GM04504 (cell line): Measurements from ENCODE around the gene RPS5.
A peak's percentile ranks its signal among the peaks of the same experiment; 100 is the strongest.
"Not testable (repeated sequence)": the region's sequence is repeated elsewhere in the genome, so short reads cannot be mapped to it uniquely, and the experiment has no call there.

ENCODE experiments used
- DNase-seq: peaks from one replicate; pipeline ENCODE4 v3.0.0-alpha.2; 2012; ENCODE audit warnings: low read depth

RPS5 gene

DNA sequence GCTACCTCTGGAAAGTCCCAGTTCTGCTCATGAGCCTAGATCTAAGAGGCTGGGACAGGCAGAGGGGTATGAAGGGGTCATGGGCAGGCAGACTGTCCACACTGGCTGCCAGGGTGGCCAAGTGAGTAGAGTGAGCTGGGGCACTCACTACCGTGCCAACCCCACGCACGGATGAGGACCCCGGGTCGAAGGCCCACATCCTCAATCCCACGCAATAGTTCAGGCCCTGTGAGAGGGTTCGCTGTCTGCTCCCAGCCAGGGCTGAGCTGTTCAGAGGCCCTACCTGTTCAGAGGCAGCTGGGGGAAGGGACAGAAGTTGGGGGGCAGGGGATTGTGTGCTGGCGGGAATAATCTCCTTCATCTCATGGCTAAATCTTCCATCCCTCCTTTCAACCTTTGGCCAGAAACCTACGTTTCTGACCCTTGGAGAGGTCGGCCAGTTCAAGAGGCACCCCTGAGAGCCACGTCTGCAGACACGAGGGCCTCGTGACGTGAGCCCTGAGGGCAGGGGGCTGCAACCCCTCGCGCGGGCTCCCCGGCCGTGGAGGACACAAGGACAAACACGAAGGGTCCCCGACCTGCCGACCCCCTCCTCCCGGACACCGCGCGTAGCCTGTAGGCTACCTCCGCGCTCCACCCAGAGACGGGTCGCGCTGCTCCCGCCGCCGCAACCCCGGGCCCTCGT, 1.0 kb upstream of the RPS5 start:
- DNase-seq = no peak

DNA sequence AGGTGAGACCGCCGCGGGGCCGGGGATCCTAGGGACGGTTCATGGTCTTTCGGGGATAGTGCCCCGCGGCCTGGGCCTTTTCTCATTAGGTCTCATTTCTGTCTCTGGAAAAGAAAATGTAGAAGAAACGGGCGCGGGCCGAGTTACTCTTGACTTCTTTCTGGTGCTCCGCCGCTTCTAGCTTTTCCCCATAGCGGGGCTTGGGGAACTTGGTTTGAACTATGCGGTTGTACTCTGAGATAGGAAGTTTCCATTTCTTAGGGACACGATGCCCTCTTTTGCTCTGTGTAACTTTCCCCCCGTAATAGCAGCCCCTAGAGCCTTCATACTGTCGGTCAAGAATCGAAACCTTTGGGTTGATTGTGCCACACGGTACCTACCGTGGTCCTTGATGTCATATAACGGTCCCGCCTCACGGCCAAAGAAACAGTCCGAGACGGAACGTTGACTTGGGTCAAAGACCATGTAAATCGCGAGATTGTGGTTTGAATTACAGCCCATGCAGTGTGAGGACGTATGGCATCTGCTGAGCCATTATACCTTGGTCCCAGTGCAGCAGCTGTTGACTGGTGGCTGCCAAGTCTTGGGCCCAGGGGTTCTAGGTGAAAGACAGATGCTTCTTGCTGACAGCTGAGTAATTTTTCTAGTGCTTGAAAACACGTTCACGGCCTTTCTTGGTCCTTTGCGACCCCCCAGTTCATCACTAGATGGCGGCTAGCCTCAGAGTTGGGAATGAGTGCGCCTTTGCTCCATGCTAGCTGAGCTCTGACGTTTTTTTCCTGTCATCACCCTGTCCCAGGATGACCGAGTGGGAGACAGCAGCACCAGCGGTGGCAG, 487 bp downstream of the RPS5 start:
- no peak for DNase-seq

DNA sequence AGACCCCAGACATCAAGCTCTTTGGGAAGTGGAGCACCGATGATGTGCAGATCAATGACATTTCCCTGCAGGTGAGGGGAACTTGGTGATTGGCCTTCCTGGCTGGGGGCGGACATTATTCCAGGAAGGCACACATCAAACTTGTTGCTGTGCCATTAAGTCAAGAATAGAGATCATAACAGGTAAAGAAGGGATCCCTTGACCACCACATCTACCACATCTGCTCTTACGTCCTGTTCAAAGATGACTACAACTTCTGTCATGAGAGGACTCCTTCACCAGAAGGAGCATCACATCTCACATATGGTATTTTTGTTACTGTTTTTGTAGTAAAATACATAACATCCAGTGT, 1.1 kb downstream of the RPS5 start:
- no peak for DNase-seq

DNA sequence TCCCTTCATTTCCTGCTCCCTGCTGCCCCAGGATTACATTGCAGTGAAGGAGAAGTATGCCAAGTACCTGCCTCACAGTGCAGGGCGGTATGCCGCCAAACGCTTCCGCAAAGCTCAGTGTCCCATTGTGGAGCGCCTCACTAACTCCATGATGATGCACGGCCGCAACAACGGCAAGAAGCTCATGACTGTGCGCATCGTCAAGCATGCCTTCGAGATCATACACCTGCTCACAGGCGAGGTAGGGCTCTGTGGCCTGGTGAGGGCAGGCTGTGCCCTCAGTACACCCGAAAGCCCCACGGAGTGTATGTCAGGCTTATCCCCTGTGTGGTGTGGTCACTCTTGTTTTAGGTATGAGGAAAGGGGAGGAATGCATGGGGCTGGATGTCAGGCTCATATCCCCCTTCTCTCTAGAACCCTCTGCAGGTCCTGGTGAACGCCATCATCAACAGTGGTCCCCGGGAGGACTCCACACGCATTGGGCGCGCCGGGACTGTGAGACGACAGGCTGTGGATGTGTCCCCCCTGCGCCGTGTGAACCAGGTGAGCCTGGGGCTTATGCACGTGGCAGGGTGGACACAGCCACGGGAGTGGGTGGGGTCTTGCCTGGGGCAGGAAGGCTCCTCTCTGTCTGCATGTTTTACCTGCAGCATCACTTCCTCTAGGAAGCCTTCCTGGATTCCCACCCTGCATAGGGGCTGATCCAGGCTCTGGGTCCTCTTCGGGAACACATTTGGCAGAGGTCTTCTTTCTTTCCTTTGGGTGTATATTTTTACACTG, 6.1 kb downstream of the RPS5 start:
- DNase-seq = no peak

DNA sequence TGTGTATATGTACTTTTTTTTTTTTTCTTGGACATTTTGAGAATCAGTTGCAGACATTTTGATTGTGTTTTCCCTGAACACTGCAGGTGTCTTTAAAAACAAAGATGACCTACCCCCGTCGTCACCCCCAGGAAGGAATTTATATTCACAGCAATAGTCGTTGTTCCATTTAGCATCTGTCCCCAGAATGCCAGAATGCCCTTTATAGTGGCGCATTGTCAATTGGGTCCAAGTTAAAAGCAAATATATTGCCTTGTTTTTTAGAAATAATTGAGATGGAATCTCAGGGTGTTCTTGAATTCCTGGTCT, 6.6 kb downstream of the RPS5 start:
- no peak for DNase-seq

DNA sequence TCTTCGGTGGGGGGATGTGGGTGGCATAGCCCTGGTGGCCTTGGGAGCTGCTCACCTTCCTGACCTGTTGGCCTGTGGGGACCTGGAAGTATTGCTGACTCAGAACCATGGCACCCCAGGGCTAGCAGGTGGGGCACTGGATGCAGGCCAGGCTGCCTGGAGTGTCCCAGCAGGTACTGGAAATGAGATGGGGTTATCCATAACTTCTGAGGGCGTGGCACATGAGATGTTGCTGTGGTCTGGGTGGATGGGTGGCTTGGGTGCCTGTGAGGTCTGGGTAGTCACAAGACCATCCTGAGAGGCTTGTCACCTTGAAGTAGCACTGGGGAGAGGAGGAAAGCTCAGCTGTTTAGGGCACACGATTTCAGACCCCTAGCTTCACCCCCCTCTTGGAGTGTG, 7.8 kb downstream of the RPS5 start:
- DNase-seq = no peak

DNA sequence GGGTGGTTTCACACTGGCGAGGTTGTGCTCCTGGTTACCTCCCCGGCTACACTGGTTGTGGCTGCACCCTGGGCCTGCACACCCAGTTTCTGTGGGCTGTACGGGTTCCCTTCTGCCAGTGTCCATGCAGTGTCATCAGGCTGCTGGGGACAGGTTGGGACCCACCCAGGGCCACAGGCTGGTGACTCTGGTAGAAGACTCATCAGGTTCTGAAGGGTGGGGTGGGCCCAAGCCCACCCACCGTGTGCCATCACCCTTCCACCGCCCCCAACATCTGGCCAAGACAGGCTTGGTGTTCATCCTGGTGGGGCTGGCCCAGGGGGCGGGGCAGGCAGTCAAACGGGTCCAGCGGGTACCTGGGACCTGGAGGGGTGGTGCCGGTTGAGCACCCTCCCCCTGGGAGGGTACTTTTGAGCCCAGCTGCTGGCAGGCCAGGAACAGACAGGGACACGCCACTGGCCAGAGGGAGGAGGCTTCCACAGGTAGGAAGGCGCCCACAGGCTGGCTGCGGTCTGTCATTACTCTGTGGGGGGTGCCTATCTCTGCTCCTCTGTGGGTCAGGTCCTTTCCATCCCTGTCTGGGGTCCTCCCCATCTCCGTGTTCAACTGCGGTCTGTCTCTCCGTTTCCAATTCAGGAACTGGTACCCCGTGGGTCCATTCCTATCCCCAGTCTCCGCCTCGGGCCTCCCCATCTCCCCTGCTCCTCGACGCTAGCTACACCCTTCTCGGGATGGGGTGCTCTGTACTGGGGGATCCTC, 8.3 kb downstream of the RPS5 start, which contains the start of gene RNF225:
TSS of gene RNF225 (plus strand) at position 437 of the 759 bp plus-strand sequence. CDS start 434 bp downstream, outside the sequence.
- no peak for DNase-seq

DNA sequence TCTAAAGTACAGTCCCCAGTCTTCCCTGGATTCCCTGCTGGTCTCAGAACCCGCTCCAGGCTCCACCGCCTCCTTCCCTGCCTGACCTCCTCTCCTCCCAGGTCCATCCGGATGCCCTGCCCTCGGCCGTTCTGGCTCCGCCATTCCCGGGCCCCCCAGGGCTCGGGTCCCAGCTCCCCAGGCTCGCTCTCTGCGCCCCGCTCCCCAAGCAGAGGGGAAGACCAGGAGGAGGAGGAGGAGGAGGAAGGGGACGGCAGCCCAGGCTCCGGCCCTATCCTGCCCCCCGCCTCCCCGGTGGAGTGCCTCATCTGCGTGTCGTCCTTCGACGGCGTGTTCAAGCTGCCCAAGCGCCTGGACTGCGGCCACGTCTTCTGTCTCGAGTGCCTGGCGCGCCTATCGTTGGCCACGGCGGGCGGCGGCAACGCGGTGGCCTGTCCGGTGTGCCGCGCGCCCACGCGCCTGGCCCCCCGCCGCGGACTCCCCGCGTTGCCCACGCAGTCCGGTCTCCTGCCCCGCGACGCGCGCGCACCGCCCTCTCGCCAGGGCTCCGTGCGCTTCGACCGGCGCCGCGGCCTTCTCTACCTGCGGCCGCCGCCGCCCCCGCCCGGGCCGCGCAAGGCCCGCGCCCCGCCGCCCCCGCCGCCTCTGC, 9.0 kb downstream of the RPS5 start:
- no peak for DNase-seq

DNA sequence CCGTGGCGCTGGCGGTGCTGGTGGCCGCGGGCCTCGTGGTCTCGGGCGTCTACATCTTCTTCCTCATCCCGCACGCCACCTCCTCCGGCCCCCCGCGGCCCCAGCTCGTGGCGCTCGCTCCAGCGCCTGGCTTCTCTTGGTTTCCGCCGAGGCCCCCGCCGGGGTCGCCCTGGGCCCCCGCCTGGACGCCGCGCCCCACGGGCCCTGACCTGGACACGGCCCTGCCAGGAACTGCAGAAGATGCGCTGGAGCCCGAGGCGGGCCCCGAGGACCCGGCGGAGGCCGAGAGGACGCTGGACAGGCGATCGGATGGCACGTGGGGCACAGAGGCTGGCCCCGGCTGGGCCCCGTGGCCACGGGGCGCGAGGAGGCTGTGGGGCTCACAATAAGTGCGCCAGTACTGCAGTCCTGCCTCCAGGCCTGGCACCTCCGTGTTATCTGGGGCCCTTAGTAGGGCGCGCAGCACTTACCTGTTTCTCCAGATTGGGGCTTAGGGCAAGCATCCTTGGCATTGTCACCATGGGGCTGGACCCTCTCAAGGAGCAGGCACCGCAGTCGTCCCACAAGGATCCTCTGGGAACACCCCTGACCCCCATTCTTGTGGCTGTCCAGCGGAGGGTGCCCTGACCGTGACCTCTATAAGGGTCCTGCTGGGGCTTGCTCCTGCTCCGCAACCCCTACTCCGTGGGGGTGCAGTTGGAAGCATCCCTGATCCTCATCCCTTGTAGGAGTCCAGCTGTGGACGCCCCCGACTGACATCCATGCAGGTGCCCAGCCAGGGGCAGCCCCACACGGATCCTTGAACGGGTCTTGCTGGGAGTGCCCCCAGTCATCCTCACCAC, 9.8 kb downstream of the RPS5 start:
- no peak for DNase-seq

DNA sequence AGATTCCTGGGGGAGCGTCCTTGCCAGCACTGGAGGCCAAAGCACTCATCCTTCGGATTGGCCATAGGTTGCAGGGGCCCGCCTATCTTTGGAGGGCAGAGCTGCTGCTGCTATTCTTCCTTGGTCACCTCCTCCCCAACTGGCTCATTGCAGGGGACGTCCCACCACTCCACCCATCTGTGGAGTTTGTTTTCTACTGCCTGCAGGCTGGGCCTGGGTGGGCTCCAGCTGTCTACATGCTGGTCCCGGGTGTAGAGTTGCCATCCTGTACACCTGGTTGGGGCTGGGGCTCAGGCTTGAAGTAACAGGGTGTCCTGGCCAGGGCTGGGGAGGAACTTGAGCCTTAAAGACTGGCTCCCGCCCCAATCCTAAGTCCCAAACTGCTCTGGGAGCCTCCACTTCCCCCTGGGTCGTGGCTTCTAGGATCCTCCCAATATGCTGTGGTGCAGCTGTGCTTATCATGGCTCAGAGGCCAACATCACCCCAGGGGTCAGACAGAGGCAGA, 10.5 kb downstream of the RPS5 start:
- DNase-seq = no peak

DNA sequence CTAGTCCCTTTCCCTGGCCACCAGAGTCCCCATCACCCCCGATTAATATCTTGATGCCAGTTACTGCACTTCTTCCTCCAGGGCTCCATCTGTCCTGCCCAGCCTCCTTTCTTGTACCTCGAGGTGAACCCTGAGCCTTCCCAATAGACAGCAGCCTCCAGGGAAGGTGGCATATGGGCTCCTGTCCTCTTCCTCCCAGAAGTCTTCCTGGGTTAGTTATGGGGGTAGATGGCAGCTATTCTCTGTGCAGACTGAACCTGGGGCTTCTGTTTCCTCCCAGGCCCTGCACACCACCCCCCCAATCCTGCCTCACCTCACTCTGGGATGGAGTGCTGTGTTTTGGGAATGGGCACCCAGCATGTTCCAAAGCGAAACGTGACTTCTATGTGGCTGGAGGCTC, 11.0 kb downstream of the RPS5 start:
- DNase-seq = no peak

DNA sequence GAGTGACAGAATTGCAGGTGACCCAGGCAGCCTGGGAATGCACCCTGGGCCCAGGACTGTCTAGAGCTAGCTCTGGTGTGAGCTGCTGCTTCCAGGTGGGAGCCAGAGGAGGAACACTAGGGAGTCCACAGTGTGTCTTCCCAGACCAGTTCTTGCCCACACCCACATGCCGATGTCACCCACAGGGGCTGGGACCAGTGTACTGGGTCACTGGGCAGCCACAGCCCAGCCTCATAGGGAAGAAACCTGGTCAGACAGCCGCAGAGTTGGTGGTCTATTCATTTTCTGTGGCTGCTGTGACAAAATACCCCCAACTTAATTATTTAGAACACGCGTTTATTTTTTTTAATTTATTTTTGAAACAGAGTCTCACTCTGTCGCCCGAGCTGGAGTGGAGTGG, 11.5 kb downstream of the RPS5 start:
- no peak for DNase-seq

DNA sequence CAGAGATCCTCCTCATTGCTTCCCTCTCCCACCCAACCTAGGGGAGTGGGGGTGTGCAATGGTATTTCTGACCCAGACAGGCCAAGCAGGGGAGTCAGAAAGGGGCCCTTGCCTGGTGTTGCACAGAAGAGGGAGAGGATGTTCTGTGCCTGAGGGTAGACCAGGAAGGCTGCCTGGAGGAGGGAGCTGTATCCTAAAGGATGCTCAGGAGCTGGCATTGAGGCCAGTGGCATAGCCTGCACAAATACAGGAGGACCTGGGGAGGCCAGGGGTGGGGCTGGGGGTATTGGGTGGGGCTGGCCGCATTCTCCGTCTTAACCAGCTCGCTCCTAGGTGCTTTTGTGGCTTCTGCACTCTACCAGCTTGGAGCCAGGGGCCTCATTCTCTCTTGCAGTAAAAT, 12.8 kb downstream of the RPS5 start:
- no peak for DNase-seq

DNA sequence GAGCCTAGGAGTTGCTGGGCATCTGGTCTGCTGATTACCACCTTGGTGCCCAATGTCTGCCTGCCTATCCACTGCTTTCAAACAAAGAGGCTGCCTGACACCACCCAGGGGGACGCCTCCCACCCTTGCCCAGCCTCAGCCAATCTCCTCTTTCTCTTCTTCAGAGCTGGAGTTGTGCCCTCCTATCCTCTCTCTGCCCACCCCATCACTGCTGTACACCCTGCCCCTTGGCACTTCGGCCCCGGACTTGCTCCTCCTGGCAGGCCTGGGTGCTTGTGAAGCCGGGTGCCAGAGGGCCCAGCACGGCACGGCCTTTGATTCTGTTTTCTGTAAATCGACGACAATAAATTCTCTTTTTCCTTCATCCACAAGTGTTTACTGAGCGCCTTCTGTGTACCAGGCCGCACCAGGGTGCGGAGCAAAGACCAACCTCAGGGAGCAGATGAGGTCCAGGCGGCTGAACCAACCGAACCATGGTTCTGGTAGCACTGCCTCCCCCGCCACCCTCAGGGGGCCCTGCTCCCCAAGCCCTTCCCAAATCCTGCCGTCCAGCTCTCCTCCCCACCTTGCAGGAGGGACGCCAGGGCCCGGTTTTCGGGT, 13.3 kb downstream of the RPS5 start:
- DNase-seq = no peak

DNA sequence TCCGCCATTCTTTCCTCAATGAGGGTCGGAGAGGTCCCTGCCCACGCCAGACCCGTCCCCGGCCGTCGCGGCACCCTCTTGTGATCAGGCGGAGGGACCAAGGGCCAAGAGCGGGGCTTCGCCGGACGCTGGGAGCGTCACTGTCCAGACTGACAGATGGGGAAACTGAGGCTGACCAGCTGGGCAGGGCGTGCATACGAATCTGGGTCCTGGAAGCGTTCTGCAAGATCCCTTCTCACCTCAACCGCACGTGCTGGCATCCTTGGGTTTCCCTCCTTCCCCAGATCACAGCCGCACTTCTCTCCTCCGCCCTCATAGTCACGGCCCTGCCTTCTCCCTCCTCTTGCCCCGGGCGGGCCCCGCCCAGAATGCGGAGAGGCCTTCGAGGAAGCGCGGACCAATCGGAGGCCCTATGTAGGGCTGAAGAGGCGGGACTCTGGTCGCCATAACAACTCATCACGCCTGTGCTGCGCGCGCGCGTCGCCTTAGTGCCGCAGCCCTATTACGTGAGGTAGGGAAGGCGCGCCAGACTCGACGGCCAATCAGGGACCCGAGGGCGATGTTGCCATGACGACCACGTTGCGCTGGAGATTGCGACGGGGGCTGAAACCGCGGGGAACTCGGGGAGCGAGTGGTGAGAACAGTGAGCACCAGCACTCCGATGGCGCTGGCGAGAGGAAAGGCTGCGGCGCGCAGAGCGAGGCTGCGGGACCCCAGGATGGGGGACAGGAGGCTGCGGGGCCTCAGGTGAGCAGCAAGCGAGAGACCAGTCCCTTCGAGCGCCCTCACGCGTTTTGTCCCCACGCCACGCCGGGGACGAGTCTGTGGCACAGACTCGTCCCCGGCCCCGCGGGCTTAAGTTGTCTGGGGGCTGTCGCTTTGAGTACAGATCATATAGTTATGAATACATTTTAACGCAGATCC, 14.1 kb downstream of the RPS5 start:
- peak; percentile 98 for DNase-seq

DNA sequence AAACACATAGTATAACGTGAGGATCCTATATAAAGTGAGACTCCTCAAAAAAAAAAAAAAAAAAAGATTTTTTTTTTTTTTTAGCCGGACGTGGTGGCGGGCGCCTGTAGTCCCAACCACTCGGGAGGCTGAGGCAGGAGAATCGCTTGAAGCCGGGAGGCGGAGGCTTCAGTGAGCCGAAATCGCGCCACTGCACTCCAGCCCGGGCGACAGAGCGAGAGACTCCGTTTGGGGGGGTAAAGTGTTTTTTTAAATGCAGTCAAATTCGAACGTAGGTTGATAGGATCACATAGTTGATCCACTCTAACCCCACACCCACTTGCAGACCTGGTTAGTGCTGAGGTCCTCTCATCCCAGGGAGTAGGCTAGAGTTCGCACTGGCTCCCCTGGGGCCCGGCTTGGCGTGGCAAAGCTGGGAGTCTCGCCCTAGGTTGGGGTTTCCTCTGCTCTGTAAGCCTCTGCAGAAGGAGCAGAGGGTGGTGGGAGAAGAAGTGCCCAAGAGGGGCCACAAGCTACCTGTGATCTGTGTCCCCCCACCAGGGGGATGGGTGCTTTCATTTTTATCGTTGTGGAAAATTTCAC, 14.9 kb downstream of the RPS5 start:
- DNase-seq = no peak

DNA sequence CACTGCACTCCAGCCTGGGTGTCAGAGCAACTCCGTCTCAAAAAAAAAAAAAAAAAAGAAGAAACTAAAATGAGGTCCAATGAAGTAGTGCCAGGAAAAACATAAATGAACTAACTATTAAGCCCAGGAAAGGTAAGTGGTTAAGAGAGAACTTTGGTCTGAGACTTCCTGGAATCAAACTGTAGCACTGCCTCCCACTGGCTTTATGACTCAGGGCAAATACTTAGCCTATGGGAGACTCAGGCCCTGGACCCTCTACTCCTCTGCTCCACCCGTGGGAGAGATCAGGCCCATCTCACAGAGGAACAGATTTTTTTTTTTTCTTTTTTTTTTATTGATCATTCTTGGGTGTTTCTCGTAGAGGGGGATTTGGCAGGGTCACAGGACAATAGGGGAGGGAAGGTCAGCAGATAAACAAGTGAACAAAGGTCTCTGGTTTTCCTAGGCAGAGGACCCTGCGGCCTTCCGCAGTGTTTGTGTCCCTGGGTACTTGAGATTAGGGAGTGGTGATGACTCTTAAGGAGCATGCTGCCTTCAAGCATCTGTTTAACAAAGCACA, 16.9 kb downstream of the RPS5 start:
- DNase-seq = not testable (repeated sequence)
